IPS DF 6.9 (cell line): ENCODE data around the gene TRAT1.
"Not testable (repeated sequence)": the region's sequence is repeated elsewhere in the genome, so short reads cannot be mapped to it uniquely, and the experiment has no call there.

Experiments
- DNase-seq: peaks from one replicate; pipeline ENCODE4 v3.0.0-alpha.2; 2013; ENCODE audit warnings: low read depth, low spot score
- H3K27ac ChIP-seq: one replicate; pipeline ENCODE4 v1.5.1; 2013; ENCODE audit warnings: low read length, control low read depth
- H3K27me3 ChIP-seq: 2 replicates; pipeline ENCODE4 v1.6.1; 2013; ENCODE audit warnings: mild to moderate bottlenecking, low read length; ENCODE audit not compliant: control insufficient read depth, insufficient read depth
- H3K36me3 ChIP-seq: 2 replicates; pipeline ENCODE4 v1.6.1; 2013; ENCODE audit warnings: low read length; ENCODE audit not compliant: control insufficient read depth, insufficient read depth
- H3K4me1 ChIP-seq: 2 replicates; pipeline ENCODE4 v1.6.1; 2013; ENCODE audit warnings: low read length; ENCODE audit not compliant: control insufficient read depth, insufficient read depth
- H3K4me3 ChIP-seq: 2 replicates; pipeline ENCODE4 v1.5.1; 2013; ENCODE audit warnings: mild to moderate bottlenecking, low read length
- H3K9me3 ChIP-seq: 2 replicates; pipeline ENCODE4 v1.6.1; 2013; ENCODE audit warnings: low read length, inconsistent platforms; ENCODE audit not compliant: control insufficient read depth, insufficient read depth
- WGBS: extraction: QIAGEN DNeasy Blood & Tissue Kit; methylation state at CpG from one replicate; pipeline ENCODE4 v1.1.7; 2013; ENCODE audit warnings: mixed read lengths, missing lambda C conversion rate; ENCODE audit not compliant: insufficient read length, insufficient coverage; 5-methylcytosine and 5-hydroxymethylcytosine counted together

Gene TRAT1

GRCh38 chr3:108823803-108824202 lies 1.2 kb downstream of the TRAT1 start:
- not testable (repeated sequence) for H3K4me1 ChIP-seq, H3K27me3 ChIP-seq, H3K27ac ChIP-seq, DNase-seq, H3K4me3 ChIP-seq, H3K36me3 ChIP-seq, H3K9me3 ChIP-seq
- no CpG with 5 or more reads among the region's 10 CpGs for WGBS

DNA sequence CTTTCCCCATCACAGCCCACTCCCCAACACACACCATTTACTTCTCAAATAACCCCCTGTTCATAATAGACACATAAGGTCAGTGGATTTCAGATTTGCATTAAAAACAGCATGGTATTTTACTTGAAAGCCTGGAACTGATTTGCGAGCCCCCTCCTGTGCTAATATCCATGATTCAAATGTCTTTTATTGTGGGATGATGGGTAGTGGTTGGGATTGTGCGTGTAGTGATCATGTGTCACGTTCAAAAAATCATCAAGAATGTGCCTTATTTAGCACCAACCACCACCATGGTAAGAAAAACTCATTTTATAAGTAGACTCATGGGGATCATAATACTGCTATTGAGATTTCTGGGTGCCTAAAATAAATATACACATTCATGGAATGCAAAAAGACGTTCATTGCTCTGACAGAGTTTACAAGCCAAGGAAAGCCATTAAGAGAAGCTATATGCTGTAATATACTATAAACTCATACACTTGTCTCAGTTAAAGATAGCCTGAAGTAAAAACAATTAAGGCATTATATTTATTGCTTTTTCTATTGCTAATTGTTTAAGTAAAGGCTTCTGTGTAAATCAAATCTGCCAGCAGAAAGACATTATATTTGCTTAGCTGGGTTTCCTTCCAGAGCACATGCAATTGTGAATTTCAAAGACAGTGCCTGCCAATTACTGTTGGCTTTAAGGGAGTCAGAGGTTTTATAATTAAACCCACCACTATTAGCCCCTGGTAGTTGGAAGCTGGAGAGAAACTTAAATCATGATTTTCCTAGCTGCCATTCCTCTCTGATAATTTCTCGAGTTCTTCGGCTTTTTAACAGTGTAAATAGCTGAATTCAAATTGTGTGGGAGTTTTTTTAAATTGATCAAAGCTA lies 4.0 kb downstream of the TRAT1 start:
- no peaks in the 10 kb centered on the region for H3K9me3 ChIP-seq
- no peaks in the 10 kb centered on the region for H3K36me3 ChIP-seq
- H3K27me3 ChIP-seq: no peaks in the 10 kb centered on the region
- H3K4me3 ChIP-seq: no peak overlapping the region
- no peak overlapping the region for H3K27ac ChIP-seq
- DNase-seq: no peak
- WGBS: no CpG with 5 or more reads among the region's 6 CpGs
- H3K4me1 ChIP-seq: no peaks in the 10 kb centered on the region

DNA sequence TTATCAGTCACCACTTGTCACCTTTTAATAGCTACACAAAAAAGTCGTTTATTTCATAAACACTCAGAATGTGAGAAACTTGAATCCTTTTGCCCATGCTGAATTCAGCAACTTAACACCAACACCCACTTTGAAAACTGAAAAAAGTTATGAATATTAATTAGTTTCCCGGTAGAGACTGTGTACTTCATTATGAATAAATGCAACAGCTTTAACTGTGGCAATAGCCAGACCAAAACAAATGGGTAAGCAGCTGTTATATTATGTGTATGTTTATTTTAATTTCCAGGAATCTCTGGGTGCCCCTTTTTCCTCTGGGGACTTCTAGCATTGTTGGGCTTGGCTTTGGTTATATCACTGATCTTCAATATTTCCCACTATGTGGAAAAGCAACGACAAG lies 7.8 kb downstream of the TRAT1 start:
- no CpG with 5 or more reads among the region's 3 CpGs for WGBS
- Histone ChIP-seq H3K9me3 (no peaks in the 10 kb centered on the region), H3K4me1 (no peaks in the 10 kb centered on the region), H3K27ac (no peak overlapping the region), H3K27me3 (no peaks in the 10 kb centered on the region), H3K36me3 (no peaks in the 10 kb centered on the region), H3K4me3 (no peak overlapping the region)
- DNase-seq: no peak

- Histone ChIP-seq H3K9me3 (no peaks in the 10 kb centered on the region), H3K36me3 (no peaks in the 10 kb centered on the region), H3K27ac (no peak overlapping the region), H3K4me1 (no peaks in the 10 kb centered on the region), H3K4me3 (no peak overlapping the region), H3K27me3 (no peaks in the 10 kb centered on the region)
- WGBS: no CpG with 5 or more reads among the region's 4 CpGs
- no peak for DNase-seq
Measured at GRCh38 chr3:108830991-108831614, 8.5 kb downstream of the TRAT1 start.

DNA sequence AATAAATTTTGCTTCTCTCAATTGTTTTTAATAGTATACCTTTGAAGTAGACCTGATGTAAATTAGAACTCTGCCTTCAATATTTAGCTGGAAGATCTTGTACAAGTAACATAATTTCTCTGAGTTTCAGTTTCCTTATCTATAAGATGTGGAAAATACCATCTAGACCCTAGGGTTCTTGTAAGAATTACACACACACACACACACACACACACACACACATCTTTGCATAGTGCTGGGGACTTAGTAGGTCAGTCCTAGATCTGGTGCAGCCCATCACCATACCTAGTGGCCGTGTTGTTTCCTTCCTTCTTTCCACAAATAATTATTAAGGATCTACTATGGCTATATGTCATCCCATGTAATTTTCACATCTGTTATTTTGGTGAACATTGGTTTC lies 11.0 kb downstream of the TRAT1 start:
- no CpG with 5 or more reads among the region's 1 CpG for WGBS
- Histone ChIP-seq H3K9me3 (no peaks in the 10 kb centered on the region), H3K4me3 (no peak overlapping the region), H3K27ac (no peak overlapping the region), H3K4me1 (no peaks in the 10 kb centered on the region), H3K36me3 (no peaks in the 10 kb centered on the region), H3K27me3 (no peaks in the 10 kb centered on the region)
- no peak for DNase-seq

GRCh38 chr3:108834551-108834950 lies 12.0 kb downstream of the TRAT1 start:
- Histone ChIP-seq H3K27ac (no peak overlapping the region), H3K36me3 (no peaks in the 10 kb centered on the region), H3K4me3 (no peak overlapping the region), H3K27me3 (no peaks in the 10 kb centered on the region), H3K4me1 (no peaks in the 10 kb centered on the region), H3K9me3 (no peaks in the 10 kb centered on the region)
- DNase-seq: no peak
- WGBS: no CpG with 5 or more reads among the region's 1 CpG

- no peaks in the 10 kb centered on the region for H3K4me1 ChIP-seq
- H3K9me3 ChIP-seq: no peaks in the 10 kb centered on the region
- no CpG with 5 or more reads among the region's 2 CpGs for WGBS
- no peak overlapping the region for H3K4me3 ChIP-seq
- no peaks in the 10 kb centered on the region for H3K27me3 ChIP-seq
- no peak overlapping the region for H3K27ac ChIP-seq
- DNase-seq: no peak
- H3K36me3 ChIP-seq: no peaks in the 10 kb centered on the region
Measured at GRCh38 chr3:108835101-108835500, 12.5 kb downstream of the TRAT1 start.

GRCh38 chr3:108838436-108838835 lies 15.8 kb downstream of the TRAT1 start:
- H3K4me1 ChIP-seq: no peaks in the 10 kb centered on the region
- H3K9me3 ChIP-seq: no peaks in the 10 kb centered on the region
- no peaks in the 10 kb centered on the region for H3K27me3 ChIP-seq
- WGBS: no CpG with 5 or more reads among the region's 3 CpGs
- no peaks in the 10 kb centered on the region for H3K36me3 ChIP-seq
- H3K4me3 ChIP-seq: no peak overlapping the region
- H3K27ac ChIP-seq: no peak overlapping the region
- DNase-seq: no peak

DNA sequence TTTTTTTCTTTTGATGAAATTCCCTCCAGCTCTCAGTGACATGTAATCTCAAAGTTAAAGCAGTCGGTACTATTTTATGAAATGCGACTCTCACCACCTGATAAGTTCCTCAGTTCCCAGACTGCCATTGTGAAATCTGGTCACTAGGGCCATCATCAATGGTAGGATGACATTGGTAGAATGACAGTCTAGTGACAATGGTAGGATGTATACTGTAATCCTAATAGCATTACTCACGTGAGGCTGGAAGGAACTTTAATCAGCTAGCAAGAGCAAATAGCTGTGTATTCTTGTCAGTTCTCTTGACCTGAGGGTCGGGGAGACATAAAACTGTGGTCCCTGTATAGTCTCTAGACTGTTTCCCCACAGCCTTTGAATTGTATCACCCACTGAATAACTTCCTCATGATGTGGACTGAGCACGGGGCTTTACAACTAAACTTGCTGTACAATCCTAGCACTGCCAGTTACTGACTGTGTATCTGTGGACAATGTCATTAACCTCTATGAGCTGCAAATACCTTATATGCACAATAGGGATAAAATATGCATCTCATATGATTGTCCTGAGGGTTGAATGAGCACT lies 23.2 kb downstream of the TRAT1 start:
- no peaks in the 10 kb centered on the region for H3K36me3 ChIP-seq
- H3K4me3 ChIP-seq: no peak overlapping the region
- H3K9me3 ChIP-seq: no peaks in the 10 kb centered on the region
- no peaks in the 10 kb centered on the region for H3K27me3 ChIP-seq
- DNase-seq: no peak
- no peaks in the 10 kb centered on the region for H3K4me1 ChIP-seq
- no peak overlapping the region for H3K27ac ChIP-seq
- no CpG with 5 or more reads among the region's 5 CpGs for WGBS

GRCh38 chr3:108847187-108847586 lies 24.6 kb downstream of the TRAT1 start:
- H3K27ac ChIP-seq: no peak overlapping the region
- H3K4me3 ChIP-seq: no peak overlapping the region
- H3K36me3 ChIP-seq: no peaks in the 10 kb centered on the region
- no peaks in the 10 kb centered on the region for H3K27me3 ChIP-seq
- no peaks in the 10 kb centered on the region for H3K9me3 ChIP-seq
- WGBS: no CpG with 5 or more reads among the region's 2 CpGs
- DNase-seq: no peak
- H3K4me1 ChIP-seq: no peaks in the 10 kb centered on the region
